ENCODE measurements around the gene CACNB1.

Gene CACNB1

GRCh38 chr17:39200957-39201510, 3.6 kb upstream of the CACNB1 start:
- no peak for DNase-seq (ENCODE audit: low spot score)

GRCh38 chr17:39200070-39200879, 2.8 kb upstream of the CACNB1 start, which contains the start of gene RPL19:
TSS of gene RPL19 (plus strand) at chr17:39200283. CDS start at chr17:39200345, 62 bp downstream.
- peak; percentile 39 for DNase-seq (ENCODE audit: low spot score)

- DNase-seq (ENCODE audit: low spot score): peak; percentile 95
Observed at GRCh38 chr17:39199820-39200069, 2.3 kb upstream of the CACNB1 start.

GRCh38 chr17:39198186-39198566, 707 bp upstream of the CACNB1 start:
- no peak for DNase-seq (ENCODE audit: low spot score)

GRCh38 chr17:39196808-39197291, 619 bp downstream of the CACNB1 start:
- peak; percentile 41 for DNase-seq (ENCODE audit: low spot score)

- DNase-seq (ENCODE audit: low spot score): no peak
Observed at GRCh38 chr17:39196241-39196807, 1.1 kb downstream of the CACNB1 start.

- DNase-seq (ENCODE audit: low spot score): no peak
Observed at GRCh38 chr17:39195568-39196160, 1.8 kb downstream of the CACNB1 start.

GRCh38 chr17:39194985-39195524, 2.4 kb downstream of the CACNB1 start:
- DNase-seq (ENCODE audit: low spot score): no peak

GRCh38 chr17:39194089-39194984, 3.1 kb downstream of the CACNB1 start:
- DNase-seq (ENCODE audit: low spot score): no peak

GRCh38 chr17:39193346-39193745, 4.1 kb downstream of the CACNB1 start:
- no peak for DNase-seq (ENCODE audit: low spot score)

- DNase-seq (ENCODE audit: low spot score): no peak
Observed at GRCh38 chr17:39192901-39193300, 4.6 kb downstream of the CACNB1 start.

GRCh38 chr17:39191750-39192510, 5.5 kb downstream of the CACNB1 start:
- DNase-seq (ENCODE audit: low spot score): no peak

GRCh38 chr17:39187152-39187830, 10.2 kb downstream of the CACNB1 start:
- no peak for DNase-seq (ENCODE audit: low spot score)

- no peak for DNase-seq (ENCODE audit: low spot score)
Observed at GRCh38 chr17:39186481-39187002, 10.9 kb downstream of the CACNB1 start.

GRCh38 chr17:39183720-39184119, 13.7 kb downstream of the CACNB1 start:
- DNase-seq (ENCODE audit: low spot score): no peak

GRCh38 chr17:39183045-39183444, 14.4 kb downstream of the CACNB1 start:
- no peak for DNase-seq (ENCODE audit: low spot score)

- no peak for DNase-seq (ENCODE audit: low spot score)
Observed at GRCh38 chr17:39181303-39181702, 16.2 kb downstream of the CACNB1 start.

GRCh38 chr17:39178536-39178935, 18.9 kb downstream of the CACNB1 start:
- DNase-seq (ENCODE audit: low spot score): no peak

- DNase-seq (ENCODE audit: low spot score): no peak
Observed at GRCh38 chr17:39177256-39177655, 20.2 kb downstream of the CACNB1 start.

- DNase-seq (ENCODE audit: low spot score): peak; percentile 73
Observed at GRCh38 chr17:39175695-39176093, 21.8 kb downstream of the CACNB1 start.

All from RKO (cell line).